DOHH2 (cell line): ENCODE measurements around the gene RALGDS.

Experiments used
- EZH2phosphoT487 ChIP-seq: fragments of 200-600 bp; sonication (generic); IDR thresholded peaks from 2 replicates; pipeline ENCODE4 v1.6.1; 2017; ENCODE audit warnings: borderline replicate concordance, mild to moderate bottlenecking, antibody characterized with exemption, low read length, moderate library complexity, mixed read lengths
- TF ChIP-seq, protein P1 (sequence below): fragments of 200-600 bp; sonication (generic); IDR thresholded peaks from one replicate; pipeline ENCODE4 v1.5.1; 2014; ENCODE audit warnings: antibody characterized with exemption, mild to moderate bottlenecking, low read depth, low read length; ENCODE audit not compliant: poor library complexity, severe bottlenecking

DNA sequence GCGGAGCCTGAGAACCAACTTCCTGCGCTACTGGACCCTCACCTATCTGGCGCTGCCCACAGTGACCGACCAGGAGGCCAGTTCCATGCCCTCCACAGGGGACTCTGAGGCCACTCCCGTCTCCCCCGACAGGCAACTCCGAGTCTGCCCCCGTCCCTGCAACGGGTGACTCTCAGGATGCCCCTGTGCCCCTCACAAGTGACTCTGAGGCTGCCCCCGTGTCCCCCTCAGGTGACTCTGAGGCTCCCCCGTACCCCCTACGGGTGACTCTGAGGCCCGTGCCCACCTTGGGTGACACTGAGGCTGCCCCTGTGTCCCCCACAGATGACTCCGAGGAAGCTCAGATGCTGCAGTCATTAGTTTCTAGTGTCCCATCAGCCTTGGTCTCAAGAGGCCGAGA lies 34.1 kb downstream of the RALGDS start:
- TF ChIP-seq, protein P1, sequence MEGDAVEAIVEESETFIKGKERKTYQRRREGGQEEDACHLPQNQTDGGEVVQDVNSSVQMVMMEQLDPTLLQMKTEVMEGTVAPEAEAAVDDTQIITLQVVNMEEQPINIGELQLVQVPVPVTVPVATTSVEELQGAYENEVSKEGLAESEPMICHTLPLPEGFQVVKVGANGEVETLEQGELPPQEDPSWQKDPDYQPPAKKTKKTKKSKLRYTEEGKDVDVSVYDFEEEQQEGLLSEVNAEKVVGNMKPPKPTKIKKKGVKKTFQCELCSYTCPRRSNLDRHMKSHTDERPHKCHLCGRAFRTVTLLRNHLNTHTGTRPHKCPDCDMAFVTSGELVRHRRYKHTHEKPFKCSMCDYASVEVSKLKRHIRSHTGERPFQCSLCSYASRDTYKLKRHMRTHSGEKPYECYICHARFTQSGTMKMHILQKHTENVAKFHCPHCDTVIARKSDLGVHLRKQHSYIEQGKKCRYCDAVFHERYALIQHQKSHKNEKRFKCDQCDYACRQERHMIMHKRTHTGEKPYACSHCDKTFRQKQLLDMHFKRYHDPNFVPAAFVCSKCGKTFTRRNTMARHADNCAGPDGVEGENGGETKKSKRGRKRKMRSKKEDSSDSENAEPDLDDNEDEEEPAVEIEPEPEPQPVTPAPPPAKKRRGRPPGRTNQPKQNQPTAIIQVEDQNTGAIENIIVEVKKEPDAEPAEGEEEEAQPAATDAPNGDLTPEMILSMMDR: no peak
- no peak for TF ChIP-seq EZH2phosphoT487
